ENCODE measurements around the gene MROH2B. TPM values are rescaled to one million over a fixed set of nuclear protein-coding genes. Genes with fewer than 3 reads are reported as not detected.

Gene MROH2B
- total RNA-seq, 1 experiment from 2014 or later = not detected

DNA sequence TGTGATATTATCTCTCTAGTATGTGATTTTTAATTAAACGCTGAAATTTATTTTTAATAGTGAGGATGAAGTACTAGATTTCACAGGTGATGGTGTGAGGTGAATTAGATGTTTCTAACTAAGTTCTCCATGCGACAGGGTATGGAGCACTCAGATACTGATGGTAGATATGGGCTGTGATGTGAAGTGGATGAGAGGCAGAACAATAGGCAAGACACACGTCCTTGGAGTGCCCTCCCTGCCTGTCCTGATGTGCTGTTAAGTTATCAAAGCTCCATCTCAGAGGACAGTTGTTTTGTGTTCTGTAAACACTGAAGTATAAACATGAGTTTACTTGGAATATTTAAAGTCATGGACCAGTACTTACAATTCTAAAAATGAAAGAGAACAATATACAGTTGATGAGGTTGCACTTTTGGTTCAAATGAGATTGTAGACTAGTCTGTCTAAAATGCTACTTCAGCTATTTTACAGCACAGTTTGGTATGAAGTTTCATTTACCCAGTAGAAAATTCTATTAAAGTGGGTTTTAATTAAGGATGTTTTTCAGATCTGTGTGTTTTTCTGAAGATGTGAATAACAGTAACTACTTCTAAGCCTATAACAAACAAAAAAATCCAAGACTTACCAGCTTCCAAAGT lies 97.7 kb downstream of the MROH2B start:
- TF ChIP-seq, protein P1, sequence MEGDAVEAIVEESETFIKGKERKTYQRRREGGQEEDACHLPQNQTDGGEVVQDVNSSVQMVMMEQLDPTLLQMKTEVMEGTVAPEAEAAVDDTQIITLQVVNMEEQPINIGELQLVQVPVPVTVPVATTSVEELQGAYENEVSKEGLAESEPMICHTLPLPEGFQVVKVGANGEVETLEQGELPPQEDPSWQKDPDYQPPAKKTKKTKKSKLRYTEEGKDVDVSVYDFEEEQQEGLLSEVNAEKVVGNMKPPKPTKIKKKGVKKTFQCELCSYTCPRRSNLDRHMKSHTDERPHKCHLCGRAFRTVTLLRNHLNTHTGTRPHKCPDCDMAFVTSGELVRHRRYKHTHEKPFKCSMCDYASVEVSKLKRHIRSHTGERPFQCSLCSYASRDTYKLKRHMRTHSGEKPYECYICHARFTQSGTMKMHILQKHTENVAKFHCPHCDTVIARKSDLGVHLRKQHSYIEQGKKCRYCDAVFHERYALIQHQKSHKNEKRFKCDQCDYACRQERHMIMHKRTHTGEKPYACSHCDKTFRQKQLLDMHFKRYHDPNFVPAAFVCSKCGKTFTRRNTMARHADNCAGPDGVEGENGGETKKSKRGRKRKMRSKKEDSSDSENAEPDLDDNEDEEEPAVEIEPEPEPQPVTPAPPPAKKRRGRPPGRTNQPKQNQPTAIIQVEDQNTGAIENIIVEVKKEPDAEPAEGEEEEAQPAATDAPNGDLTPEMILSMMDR (IDR thresholded peaks at IDR 0.05; ENCODE audit: unreplicated experiment) = no peak
- CTCF ChIA-PET = no interaction called here
- no TSS peak for BruUV-seq (replicated peaks)

DNA sequence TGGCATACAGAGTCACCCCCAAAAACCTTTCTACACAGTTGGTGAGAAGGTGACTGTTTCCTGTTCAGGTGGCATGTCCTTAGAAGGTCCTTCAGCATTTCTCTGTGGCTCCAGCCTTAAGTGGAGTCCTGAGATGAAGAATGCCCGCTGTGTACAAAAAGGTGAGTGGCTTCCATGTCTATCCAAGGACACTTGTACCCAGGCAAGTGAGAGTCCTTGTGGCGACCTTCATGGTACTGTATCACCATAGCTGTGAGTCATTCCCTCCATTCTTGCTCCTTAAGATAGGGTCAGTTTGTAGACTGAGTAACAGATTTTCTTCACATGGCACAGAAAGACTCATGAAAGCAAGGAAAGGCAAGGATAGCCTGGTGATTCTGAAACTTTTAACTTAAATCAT lies 98.7 kb downstream of the MROH2B start:
- TF ChIP-seq, protein P1 (IDR thresholded peaks at IDR 0.05; ENCODE audit: unreplicated experiment) = no peak

More for the DNA sequence above, 97.7 kb downstream of the MROH2B start:
- H3K4me3 Mint-ChIP-seq (ENCODE audit: low read depth, unreplicated experiment) = no peak overlapping the region
- H3K27ac Mint-ChIP-seq (ENCODE audit: unreplicated experiment) = no peak overlapping the region
- no peaks in the 10 kb centered on the region for H3K36me3 Mint-ChIP-seq (ENCODE audit: insufficient read depth, unreplicated experiment)
- H3K9me3 Mint-ChIP-seq (ENCODE audit: low read depth, unreplicated experiment) = no peaks in the 10 kb centered on the region
- DNase-seq = no peak
- H3K27me3 Mint-ChIP-seq (ENCODE audit: unreplicated experiment) = no peaks in the 10 kb centered on the region
- intact Hi-C loops (cut with micrococcal nuclease; ENCODE audit: unreplicated experiment) = no loop called here
- H3K4me1 Mint-ChIP-seq (ENCODE audit: low read depth, unreplicated experiment) = no peaks in the 10 kb centered on the region

DNA sequence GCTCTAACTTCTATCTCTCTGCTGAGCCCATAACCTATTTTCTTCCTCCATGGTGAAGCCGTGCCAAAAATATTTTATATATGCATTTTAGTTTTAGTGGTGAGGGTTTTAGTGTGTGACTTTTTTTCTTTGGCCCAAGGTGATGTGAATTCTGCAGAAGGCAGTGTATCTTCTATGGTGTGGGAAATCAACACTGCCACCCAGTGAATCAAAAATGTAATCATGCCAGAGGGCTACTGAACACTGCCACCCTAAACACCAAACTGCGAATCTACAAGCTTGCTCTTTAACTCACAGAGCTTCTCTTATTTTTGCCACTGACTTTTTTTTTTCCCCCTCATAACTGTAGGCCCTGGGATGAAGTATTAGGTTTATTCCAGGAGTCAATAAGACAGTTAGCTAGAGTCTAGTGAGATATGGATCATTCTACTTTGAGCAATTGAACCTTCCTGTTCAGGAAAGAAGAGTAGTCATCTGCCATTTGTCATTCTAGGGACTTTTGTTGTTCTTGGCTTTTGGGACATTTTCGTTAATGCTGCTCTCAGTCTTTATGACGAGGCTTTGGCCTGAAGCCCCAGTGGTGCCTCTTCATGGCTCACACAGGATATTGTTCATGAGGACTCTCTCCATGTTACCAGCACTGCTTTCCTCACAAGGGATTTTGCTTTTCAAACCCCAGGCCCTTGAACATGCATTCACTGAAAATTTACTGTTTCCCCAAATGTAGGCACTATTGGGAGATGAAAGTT lies 108.8 kb downstream of the MROH2B start:
- intact Hi-C loops (cut with micrococcal nuclease; ENCODE audit: unreplicated experiment) = no loop called here
- CTCF ChIA-PET = no interaction called here
- no peak overlapping the region for H3K27ac Mint-ChIP-seq (ENCODE audit: unreplicated experiment)
- no peaks in the 10 kb centered on the region for H3K4me1 Mint-ChIP-seq (ENCODE audit: low read depth, unreplicated experiment)
- H3K9me3 Mint-ChIP-seq (ENCODE audit: low read depth, unreplicated experiment) = no peaks in the 10 kb centered on the region
- no peak overlapping the region for H3K4me3 Mint-ChIP-seq (ENCODE audit: low read depth, unreplicated experiment)
- no peak for DNase-seq
- no peaks in the 10 kb centered on the region for H3K27me3 Mint-ChIP-seq (ENCODE audit: unreplicated experiment)
- TF ChIP-seq, protein P1 (IDR thresholded peaks at IDR 0.05; ENCODE audit: unreplicated experiment) = no peak
- no TSS peak for BruUV-seq (replicated peaks)
- H3K36me3 Mint-ChIP-seq (ENCODE audit: insufficient read depth, unreplicated experiment) = no peaks in the 10 kb centered on the region

More for the DNA sequence above, 98.7 kb downstream of the MROH2B start:
- Mint-ChIP-seq H3K27me3 (ENCODE audit: unreplicated experiment) (no peaks in the 10 kb centered on the region), H3K4me3 (ENCODE audit: low read depth, unreplicated experiment) (no peak overlapping the region), H3K9me3 (ENCODE audit: low read depth, unreplicated experiment) (no peaks in the 10 kb centered on the region), H3K27ac (ENCODE audit: unreplicated experiment) (no peak overlapping the region), H3K36me3 (ENCODE audit: insufficient read depth, unreplicated experiment) (no peaks in the 10 kb centered on the region), H3K4me1 (ENCODE audit: low read depth, unreplicated experiment) (no peaks in the 10 kb centered on the region)
- no peak for DNase-seq
- CTCF ChIA-PET = no interaction called here
- intact Hi-C loops (cut with micrococcal nuclease; ENCODE audit: unreplicated experiment) = no loop called here
- BruUV-seq (replicated peaks) = no TSS peak

DNA sequence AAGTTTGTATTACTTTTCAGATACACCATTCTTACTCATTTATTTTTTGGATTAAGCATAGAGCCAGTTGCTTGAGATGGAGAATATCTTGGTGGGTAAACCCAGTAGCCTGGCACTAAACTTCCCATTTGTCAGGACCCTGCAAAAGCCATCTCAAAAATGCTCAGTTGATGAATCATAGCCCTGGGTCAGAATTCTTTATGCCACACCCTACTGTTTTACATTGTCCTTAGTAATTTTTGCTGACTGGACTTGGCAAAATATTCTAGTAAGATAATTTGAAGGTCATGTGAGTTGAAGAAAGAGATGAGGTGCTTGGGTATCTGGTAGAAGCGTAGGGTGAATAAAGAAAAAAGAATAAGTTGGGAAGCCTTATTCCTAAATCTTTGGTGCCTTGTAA lies 111.1 kb downstream of the MROH2B start:
- CTCF ChIA-PET = no interaction called here
- no peaks in the 10 kb centered on the region for H3K4me1 Mint-ChIP-seq (ENCODE audit: low read depth, unreplicated experiment)
- no peaks in the 10 kb centered on the region for H3K27me3 Mint-ChIP-seq (ENCODE audit: unreplicated experiment)
- BruUV-seq (replicated peaks) = no TSS peak
- H3K36me3 Mint-ChIP-seq (ENCODE audit: insufficient read depth, unreplicated experiment) = no peaks in the 10 kb centered on the region
- TF ChIP-seq, protein P1 (IDR thresholded peaks at IDR 0.05; ENCODE audit: unreplicated experiment) = no peak
- intact Hi-C loops (cut with micrococcal nuclease; ENCODE audit: unreplicated experiment) = no loop called here
- H3K27ac Mint-ChIP-seq (ENCODE audit: unreplicated experiment) = no peak overlapping the region
- no peaks in the 10 kb centered on the region for H3K9me3 Mint-ChIP-seq (ENCODE audit: low read depth, unreplicated experiment)
- no peak for DNase-seq
- no peak overlapping the region for H3K4me3 Mint-ChIP-seq (ENCODE audit: low read depth, unreplicated experiment)
